GM12873 (cell line): ENCODE data around the gene GRIN1.

Experiments used
- TF ChIP-seq, protein P1 (sequence below): IDR thresholded peaks from 2 replicates; pipeline ENCODE4 v1.5.1; 2012; ENCODE audit warnings: low read depth, mild to moderate bottlenecking, moderate library complexity, low read length, control low read depth; ENCODE audit not compliant: insufficient read depth; ENCODE audit errors: missing control alignments

Gene GRIN1

DNA sequence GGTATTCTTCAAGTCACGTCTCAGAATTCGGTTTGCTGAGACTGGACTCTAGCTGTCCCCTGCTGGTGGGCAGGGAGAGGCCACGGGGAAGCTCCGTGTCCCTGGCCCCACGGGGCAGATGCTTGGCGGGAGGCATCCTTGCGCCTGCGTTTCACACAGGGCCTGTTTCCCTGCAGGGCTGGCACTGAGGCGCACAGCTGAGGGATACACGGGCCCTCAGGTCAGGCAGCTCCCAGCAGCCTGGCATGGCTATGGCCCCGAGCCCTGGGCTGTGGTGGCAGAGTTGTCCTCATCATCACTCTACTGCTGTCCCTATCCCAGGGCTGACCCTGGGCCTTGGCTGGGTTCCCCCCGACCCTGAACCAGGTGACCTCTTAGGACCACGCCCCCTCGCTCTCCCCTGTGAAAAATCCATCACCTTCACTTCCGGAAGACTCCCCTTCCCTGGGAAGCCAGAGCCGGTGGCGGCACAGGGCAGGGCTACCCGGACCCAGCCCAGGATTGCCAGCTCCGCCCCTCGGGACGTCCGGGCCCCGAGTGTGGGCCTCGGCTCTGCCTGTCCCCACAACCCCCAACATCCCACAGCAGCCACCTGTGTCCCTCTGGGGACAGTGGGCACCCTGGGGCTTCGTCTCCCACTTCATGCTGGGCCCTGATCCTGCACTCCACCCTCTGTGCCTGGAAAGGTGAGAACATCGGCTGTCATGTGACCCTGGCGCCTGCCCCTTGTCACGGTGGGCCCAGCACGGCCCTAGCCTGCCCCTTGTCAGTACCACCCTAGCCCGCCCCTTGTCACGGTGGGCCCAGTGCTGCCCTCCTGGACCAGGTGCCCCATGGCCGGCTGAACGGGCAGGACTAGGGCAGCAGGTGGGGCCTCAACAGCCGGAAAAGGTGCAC, 29.5 kb upstream of the GRIN1 start:
- TF ChIP-seq, protein P1, sequence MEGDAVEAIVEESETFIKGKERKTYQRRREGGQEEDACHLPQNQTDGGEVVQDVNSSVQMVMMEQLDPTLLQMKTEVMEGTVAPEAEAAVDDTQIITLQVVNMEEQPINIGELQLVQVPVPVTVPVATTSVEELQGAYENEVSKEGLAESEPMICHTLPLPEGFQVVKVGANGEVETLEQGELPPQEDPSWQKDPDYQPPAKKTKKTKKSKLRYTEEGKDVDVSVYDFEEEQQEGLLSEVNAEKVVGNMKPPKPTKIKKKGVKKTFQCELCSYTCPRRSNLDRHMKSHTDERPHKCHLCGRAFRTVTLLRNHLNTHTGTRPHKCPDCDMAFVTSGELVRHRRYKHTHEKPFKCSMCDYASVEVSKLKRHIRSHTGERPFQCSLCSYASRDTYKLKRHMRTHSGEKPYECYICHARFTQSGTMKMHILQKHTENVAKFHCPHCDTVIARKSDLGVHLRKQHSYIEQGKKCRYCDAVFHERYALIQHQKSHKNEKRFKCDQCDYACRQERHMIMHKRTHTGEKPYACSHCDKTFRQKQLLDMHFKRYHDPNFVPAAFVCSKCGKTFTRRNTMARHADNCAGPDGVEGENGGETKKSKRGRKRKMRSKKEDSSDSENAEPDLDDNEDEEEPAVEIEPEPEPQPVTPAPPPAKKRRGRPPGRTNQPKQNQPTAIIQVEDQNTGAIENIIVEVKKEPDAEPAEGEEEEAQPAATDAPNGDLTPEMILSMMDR: no peak

DNA sequence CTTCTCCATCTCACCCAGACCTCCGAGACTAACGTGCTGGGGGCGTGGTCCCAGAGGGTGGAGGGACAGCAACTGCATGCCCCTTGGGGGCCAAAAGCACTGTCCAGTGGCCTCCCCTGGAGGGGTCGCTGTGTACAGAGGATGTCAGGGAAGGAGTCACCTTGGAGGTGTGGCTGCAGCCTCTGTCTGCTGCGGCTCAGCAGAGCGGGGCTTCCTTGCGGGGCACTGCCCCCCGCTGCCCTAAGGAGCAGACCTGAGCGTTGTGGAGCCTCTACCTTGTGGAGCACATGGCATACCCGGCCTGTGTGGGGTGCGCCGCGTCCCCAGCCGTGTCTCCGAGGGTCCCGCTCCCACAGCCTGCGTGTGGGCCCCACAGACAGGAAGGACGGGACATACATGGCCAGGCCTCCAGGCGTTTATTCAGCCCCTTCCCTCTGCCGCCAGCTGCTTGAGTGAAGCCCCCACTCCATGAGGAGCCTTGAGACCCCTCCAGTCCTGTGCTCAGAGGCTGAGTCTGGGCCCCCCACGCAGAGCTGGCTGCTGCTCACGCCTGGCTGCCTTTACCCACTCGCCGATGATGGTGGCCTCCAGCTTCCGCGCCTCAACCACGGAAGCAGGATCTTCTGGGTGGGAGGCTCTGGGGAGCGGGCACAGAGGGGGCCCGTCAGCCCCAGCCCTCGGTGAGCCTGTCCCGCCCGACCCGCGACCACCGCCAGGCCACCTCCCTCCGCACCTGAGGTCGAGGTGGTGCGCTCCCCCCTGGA, 28.6 kb upstream of the GRIN1 start:
- TF ChIP-seq, protein P1: no peak

DNA sequence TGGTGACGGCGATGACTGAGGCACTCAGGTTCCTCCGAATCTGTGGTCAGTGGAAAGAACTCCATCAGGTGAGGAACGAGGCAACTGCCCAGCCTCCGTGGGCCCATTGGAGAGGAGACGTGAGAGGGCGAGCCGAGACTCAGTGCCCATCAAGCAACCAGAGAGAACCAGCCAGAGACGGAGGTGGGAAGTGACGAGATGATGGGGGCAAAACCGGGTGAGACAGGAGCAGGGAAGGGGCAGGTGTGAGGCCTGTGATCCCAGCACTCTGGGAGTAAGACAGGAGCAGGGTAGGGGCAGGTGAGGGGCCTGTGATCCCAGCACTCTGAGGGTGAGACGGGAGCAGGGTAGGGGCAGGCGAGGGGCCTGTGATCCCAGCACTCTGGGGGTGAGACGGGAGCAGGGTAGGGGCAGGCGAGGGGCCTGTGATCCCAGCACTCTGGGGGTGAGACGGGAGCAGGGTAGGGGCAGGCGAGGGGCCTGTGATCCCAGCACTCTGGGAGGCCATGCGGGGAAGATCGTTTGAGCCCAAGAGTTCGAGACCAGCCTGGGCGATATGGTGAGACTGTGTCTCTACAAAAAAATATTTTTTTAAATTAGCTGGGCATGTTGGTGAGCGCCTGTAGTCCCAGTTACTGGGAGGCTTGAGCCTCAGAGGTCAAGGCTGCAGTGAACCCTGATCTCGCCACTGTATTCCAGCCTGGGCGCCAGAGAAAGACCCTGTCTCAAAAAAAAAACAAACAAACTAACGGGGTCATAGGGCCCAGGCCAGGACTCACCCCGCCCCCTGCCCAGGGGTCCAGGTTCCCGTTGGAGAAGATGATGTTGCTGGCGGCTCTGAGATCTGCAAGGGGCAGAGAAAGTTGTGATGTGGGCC, 27.8 kb upstream of the GRIN1 start:
- TF ChIP-seq, protein P1: no peak

DNA sequence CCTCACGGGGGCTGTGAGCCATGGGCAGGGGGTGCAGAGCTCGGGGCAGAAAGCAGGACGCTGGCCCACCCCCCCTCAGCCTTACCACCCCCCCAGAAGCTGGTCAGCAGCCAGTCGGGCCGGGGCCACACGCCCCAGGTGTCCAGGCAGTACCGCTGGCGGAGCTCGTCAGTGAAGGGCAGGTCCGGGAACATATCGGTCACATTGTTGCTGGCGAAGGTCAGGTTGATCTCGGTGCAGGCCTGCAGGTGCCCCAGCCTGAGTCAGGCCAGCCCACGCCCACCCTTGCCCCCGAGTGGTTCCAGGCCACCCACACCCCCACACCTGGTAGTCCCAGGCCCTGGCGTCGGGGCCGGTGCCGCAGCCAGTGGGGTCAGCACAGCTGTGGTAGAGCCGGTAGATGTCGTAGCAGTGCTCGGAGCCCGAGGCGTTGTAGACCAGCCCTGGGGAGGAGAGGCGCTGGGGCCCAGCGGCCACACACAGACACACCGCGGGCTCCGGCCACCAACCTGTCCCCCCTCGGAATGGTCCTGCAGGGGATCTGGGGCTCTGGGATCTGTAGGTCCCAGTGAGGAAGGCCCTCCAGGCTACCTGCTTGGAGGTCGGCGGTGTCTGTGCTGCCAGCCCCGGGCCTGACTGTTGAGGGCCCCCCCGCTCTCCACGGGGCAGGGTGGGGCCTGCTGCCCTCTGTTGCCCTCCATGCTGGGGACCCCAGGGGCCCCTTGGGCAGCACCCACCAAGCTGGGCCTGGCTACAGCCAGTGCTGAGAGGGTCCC, 27.0 kb upstream of the GRIN1 start:
- TF ChIP-seq, protein P1: no peak

DNA sequence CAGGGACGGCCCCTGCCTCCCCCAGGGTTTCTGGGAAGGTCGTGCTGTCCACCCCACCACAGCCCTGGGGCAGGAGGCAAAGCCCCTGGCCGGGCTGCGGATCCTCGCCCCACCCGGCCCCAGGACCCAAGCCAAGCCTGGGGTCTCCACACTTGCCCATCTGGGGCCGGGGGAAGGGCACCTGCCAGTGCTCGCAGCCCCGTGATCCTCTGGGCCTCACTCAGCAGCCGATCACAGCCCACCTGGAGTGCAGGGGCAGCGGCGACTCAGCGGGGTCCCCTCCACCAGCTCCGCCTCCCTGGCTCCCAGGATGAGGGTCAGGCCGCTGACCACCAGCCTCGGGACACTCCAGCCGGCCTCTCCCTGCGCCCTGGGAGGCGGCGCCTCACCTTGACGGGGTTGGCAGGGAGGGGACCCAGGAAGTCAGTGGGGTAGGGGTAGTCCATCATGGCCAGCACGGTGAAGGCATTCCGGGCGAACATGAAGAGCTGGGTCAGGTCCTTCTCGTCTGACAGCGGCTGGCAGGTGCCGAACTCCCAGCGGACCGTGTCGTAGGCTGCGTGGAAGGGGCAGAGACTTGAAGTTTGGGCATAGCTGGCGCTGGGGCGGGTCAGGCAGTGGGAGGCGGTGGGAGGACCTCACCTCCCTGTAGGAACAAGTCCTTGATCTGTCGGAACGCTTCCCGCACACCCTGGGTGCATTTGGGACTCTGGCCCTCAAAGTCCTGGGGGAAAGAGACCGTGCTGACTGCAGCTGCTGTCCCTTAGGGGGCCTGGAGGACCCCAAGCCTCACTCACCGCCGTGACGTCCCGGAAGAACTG, 26.2 kb upstream of the GRIN1 start:
- TF ChIP-seq, protein P1: no peak
